NCI-H345 treated with DMSO at 0.1 percent for 48 hours (cell line): ENCODE measurements around the gene COTL1.

Experiments used
- DNase-seq: peaks from one replicate; lab custom pipeline; 2025; ENCODE audit not compliant: unreplicated experiment; lab: John Stamatoyannopoulos, UW

The COTL1 gene

GRCh38 chr16:84617791-84618580 is at the start of gene COTL1:
Gene COTL1, minus strand, starts transcription at chr16:84618078. Its CDS starts 164 bp downstream, at chr16:84617914.
- peak; percentile 51 for DNase-seq

GRCh38 chr16:84665843-84666242 is 48.0 kb upstream of the COTL1 start:
- DNase-seq, result no peak

- DNase-seq, result no peak
Observed at GRCh38 chr16:84665359-84665758, 47.5 kb upstream of the COTL1 start.

- DNase-seq, result no peak
Observed at GRCh38 chr16:84663433-84664101, 45.7 kb upstream of the COTL1 start.

GRCh38 chr16:84662471-84662870 is 44.6 kb upstream of the COTL1 start:
- no peak for DNase-seq

GRCh38 chr16:84661418-84662060 is 43.7 kb upstream of the COTL1 start:
- DNase-seq, result no peak

- DNase-seq, result no peak
Observed at GRCh38 chr16:84660973-84661372, 43.1 kb upstream of the COTL1 start.

- no peak for DNase-seq
Observed at GRCh38 chr16:84659656-84660300, 41.9 kb upstream of the COTL1 start.

GRCh38 chr16:84658690-84659089 is 40.8 kb upstream of the COTL1 start:
- no peak for DNase-seq

GRCh38 chr16:84657229-84657837 is 39.5 kb upstream of the COTL1 start:
- no peak for DNase-seq

- DNase-seq, result no peak
Observed at GRCh38 chr16:84656649-84657048, 38.8 kb upstream of the COTL1 start.

GRCh38 chr16:84654998-84655397 is 37.1 kb upstream of the COTL1 start:
- no peak for DNase-seq

GRCh38 chr16:84654238-84654637 is 36.4 kb upstream of the COTL1 start:
- DNase-seq, result no peak

- no peak for DNase-seq
Observed at GRCh38 chr16:84652566-84652965, 34.7 kb upstream of the COTL1 start.

- DNase-seq, result no peak
Observed at GRCh38 chr16:84650062-84650991, 32.4 kb upstream of the COTL1 start.

- DNase-seq, result no peak
Observed at GRCh38 chr16:84649511-84649861, 31.6 kb upstream of the COTL1 start.

GRCh38 chr16:84648595-84649510 is 31.0 kb upstream of the COTL1 start:
- no peak for DNase-seq

- peak; percentile 10 for DNase-seq
Observed at GRCh38 chr16:84647828-84648594, 30.1 kb upstream of the COTL1 start, which contains the start of gene KLHL36. Gene KLHL36, plus strand, starts transcription at chr16:84648511. Its CDS starts 2,357 bp downstream, at chr16:84650868.
